WERI-Rb-1 (cell line): ENCODE data around the gene UBASH3B.

Experiments
- DNase-seq: peaks from one replicate; pipeline ENCODE4 v3.0.0-alpha.2; 2020
- H3K27ac ChIP-seq: fragments of 250-450 bp; sonication (Bioruptor Pico); 2 replicates; pipeline ENCODE4 v1.5.1; 2020; ENCODE audit warnings: mild to moderate bottlenecking, moderate library complexity
- H3K27me3 ChIP-seq: fragments of 250-450 bp; sonication (Bioruptor Pico); 2 replicates; pipeline ENCODE4 v1.5.1; 2021; ENCODE audit warnings: mild to moderate bottlenecking, low read depth, moderate library complexity; ENCODE audit not compliant: insufficient read depth, severe bottlenecking
- H3K36me3 ChIP-seq: fragments of 250-450 bp; sonication (Bioruptor Pico); 2 replicates; pipeline ENCODE4 v1.5.1; 2020; ENCODE audit warnings: mild to moderate bottlenecking, moderate library complexity
- H3K4me3 ChIP-seq: 2 replicates; pipeline ENCODE4 v1.5.1; 2011; ENCODE audit warnings: low read depth, mild to moderate bottlenecking, control low read depth, low read length
- H3K9me3 ChIP-seq: fragments of 250-450 bp; sonication (Bioruptor Pico); 2 replicates; pipeline ENCODE4 v1.5.1; 2021; ENCODE audit warnings: mild to moderate bottlenecking, moderate library complexity; ENCODE audit not compliant: severe bottlenecking
- CTCF ChIP-seq: IDR thresholded peaks from 2 replicates; pipeline ENCODE4 v1.5.1; 2011; ENCODE audit warnings: low read depth, mild to moderate bottlenecking, control low read depth, inconsistent platforms, low read length

Gene UBASH3B

GRCh38 chr11:122832721-122833470 lies 177.4 kb downstream of the UBASH3B start:
- Histone ChIP-seq H3K27ac (no peak overlapping the region), H3K4me3 (no peak overlapping the region), H3K9me3 (no peaks in the 10 kb centered on the region), H3K27me3 (peaks cover 13% of the 10 kb centered on the region), H3K36me3 (no peaks in the 10 kb centered on the region)
- no peak for TF ChIP-seq CTCF
- DNase-seq, result no peak

GRCh38 chr11:122833846-122834464 lies 178.4 kb downstream of the UBASH3B start:
- no peak overlapping the region for H3K27ac ChIP-seq
- peaks cover 19% of the 10 kb centered on the region for H3K27me3 ChIP-seq
- no peak overlapping the region for H3K4me3 ChIP-seq
- H3K36me3 ChIP-seq, result no peaks in the 10 kb centered on the region
- no peaks in the 10 kb centered on the region for H3K9me3 ChIP-seq
- no peak for DNase-seq
- TF ChIP-seq CTCF, result no peak

- H3K9me3 ChIP-seq, result no peaks in the 10 kb centered on the region
- H3K27ac ChIP-seq, result no peak overlapping the region
- peaks cover 29% of the 10 kb centered on the region for H3K27me3 ChIP-seq
- TF ChIP-seq CTCF, result no peak
- no peak for DNase-seq
- H3K36me3 ChIP-seq, result no peaks in the 10 kb centered on the region
- no peak overlapping the region for H3K4me3 ChIP-seq
Observed at GRCh38 chr11:122836916-122837315, 181.4 kb downstream of the UBASH3B start.

GRCh38 chr11:122837528-122838346 lies 182.2 kb downstream of the UBASH3B start:
- no peak for TF ChIP-seq CTCF
- no peak overlapping the region for H3K27ac ChIP-seq

GRCh38 chr11:122843281-122844141 lies 188.0 kb downstream of the UBASH3B start:
- no peaks in the 10 kb centered on the region for H3K36me3 ChIP-seq
- H3K9me3 ChIP-seq, result no peaks in the 10 kb centered on the region
- H3K4me3 ChIP-seq, result no peak overlapping the region
- DNase-seq, result peak; percentile 31
- no peak for TF ChIP-seq CTCF
- H3K27ac ChIP-seq, result no peak overlapping the region
- peaks cover 24% of the 10 kb centered on the region for H3K27me3 ChIP-seq

More at GRCh38 chr11:122837528-122838346, 182.2 kb downstream of the UBASH3B start:
- Histone ChIP-seq H3K4me3 (no peak overlapping the region), H3K27me3 (peaks cover 28% of the 10 kb centered on the region), H3K9me3 (no peaks in the 10 kb centered on the region), H3K36me3 (no peaks in the 10 kb centered on the region)
- DNase-seq, result no peak
